HEK293T (cell line): Measurements from ENCODE around the gene ASIC3.
A peak's percentile ranks its signal among the peaks of the same experiment; 100 is the strongest.

Experiments used
- CTCF ChIA-PET: fragments of 350-600 bp; formaldehyde crosslinking; extraction: SDS; loops from one replicate; lab custom pipeline; 2021; ENCODE audit warnings: antibody characterized with exemption, inconsistent platforms; lab: Yijun Ruan, JAX
- POLR2A ChIA-PET: fragments of 350-600 bp; formaldehyde crosslinking; extraction: SDS; loops from one replicate; lab custom pipeline; 2020; ENCODE audit warnings: antibody characterized with exemption, inconsistent platforms; lab: Yijun Ruan, JAX
- DNase-seq: peaks from one replicate; pipeline ENCODE4 v3.0.0; 2012; ENCODE audit warnings: mixed read lengths; ENCODE audit errors: extremely low spot score
- ARNT ChIP-seq: fragments of 450-650 bp; IDR thresholded peaks from 2 replicates; pipeline ENCODE4 v1.6.1; 2017; ENCODE audit warnings: mild to moderate bottlenecking
- BHLHE40 ChIP-seq: fragments of 450-650 bp; IDR thresholded peaks from 2 replicates; pipeline ENCODE4 v1.6.1; 2016; ENCODE audit warnings: mild to moderate bottlenecking, moderate library complexity, borderline replicate concordance
- CTBP1 ChIP-seq: fragments of 450-650 bp; IDR thresholded peaks from 2 replicates; pipeline ENCODE4 v1.6.1; 2016; ENCODE audit warnings: borderline replicate concordance
- ELF4 ChIP-seq: fragments of 450-650 bp; IDR thresholded peaks from 2 replicates; pipeline ENCODE4 v1.6.1; 2017; ENCODE audit warnings: antibody characterized with exemption
- FOXA1 ChIP-seq: fragments of 450-650 bp; IDR thresholded peaks from 2 replicates; pipeline ENCODE4 v1.6.1; 2016; ENCODE audit warnings: mild to moderate bottlenecking
- FOXK2 ChIP-seq: fragments of 450-650 bp; IDR thresholded peaks from 2 replicates; pipeline ENCODE4 v1.6.1; 2016; ENCODE audit warnings: mild to moderate bottlenecking
- FOXM1 ChIP-seq: fragments of 450-650 bp; IDR thresholded peaks from 2 replicates; pipeline ENCODE4 v1.6.1; 2017; ENCODE audit warnings: mild to moderate bottlenecking, borderline replicate concordance
- HDGF ChIP-seq: fragments of 450-650 bp; IDR thresholded peaks from 2 replicates; pipeline ENCODE4 v1.6.1; 2017; ENCODE audit warnings: antibody characterized with exemption, borderline replicate concordance
- L3MBTL2 ChIP-seq: fragments of 450-650 bp; conservative IDR thresholded peaks from 2 replicates; pipeline ENCODE4 v1.6.1; 2016; ENCODE audit warnings: mild to moderate bottlenecking
- LEF1 ChIP-seq: fragments of 450-650 bp; IDR thresholded peaks from 2 replicates; pipeline ENCODE4 v1.6.1; 2017; ENCODE audit warnings: mild to moderate bottlenecking, borderline replicate concordance
- NFRKB ChIP-seq: fragments of 450-650 bp; IDR thresholded peaks from 2 replicates; pipeline ENCODE4 v1.6.1; 2016; ENCODE audit warnings: mild to moderate bottlenecking, moderate library complexity
- SP1 ChIP-seq: fragments of 450-650 bp; IDR thresholded peaks from 2 replicates; pipeline ENCODE4 v1.6.1; 2017
- SUZ12 ChIP-seq: fragments of 450-650 bp; IDR thresholded peaks from 2 replicates; pipeline ENCODE4 v1.6.1; 2016; ENCODE audit warnings: mild to moderate bottlenecking
- TARDBP ChIP-seq: fragments of 450-650 bp; IDR thresholded peaks from 2 replicates; pipeline ENCODE4 v1.6.1; 2016
- ZNF384 ChIP-seq: fragments of 450-650 bp; IDR thresholded peaks from 2 replicates; pipeline ENCODE4 v1.6.1; 2016
- TF ChIP-seq, protein P1 (sequence below): fragments of 450-650 bp; IDR thresholded peaks from 2 replicates; pipeline ENCODE4 v1.6.1; 2016

The ASIC3 gene

GRCh38 chr7:151060416-151061212 lies 12.3 kb downstream of the ASIC3 start:
- ChIA-PET CTCF (interaction anchor here (1.2 to 1.7 kb wide), 2 partner anchors 43 to 51 kb away, joined by 4 read pairs; no protein-coding TSS in a partner anchor), POLR2A (interaction anchor here (0.7 to 4.3 kb wide), 7 partner anchors 17 to 40 kb away, joined by 3 to 38 read pairs (median 8); partner anchors contain the start of genes ABCB8, AGAP3 and FASTK)
- DNase-seq, result no peak
- TF ChIP-seq HDGF (peak; percentile 84; the same call in 1 of the 2 replicates), LEF1 (no peak)

DNA sequence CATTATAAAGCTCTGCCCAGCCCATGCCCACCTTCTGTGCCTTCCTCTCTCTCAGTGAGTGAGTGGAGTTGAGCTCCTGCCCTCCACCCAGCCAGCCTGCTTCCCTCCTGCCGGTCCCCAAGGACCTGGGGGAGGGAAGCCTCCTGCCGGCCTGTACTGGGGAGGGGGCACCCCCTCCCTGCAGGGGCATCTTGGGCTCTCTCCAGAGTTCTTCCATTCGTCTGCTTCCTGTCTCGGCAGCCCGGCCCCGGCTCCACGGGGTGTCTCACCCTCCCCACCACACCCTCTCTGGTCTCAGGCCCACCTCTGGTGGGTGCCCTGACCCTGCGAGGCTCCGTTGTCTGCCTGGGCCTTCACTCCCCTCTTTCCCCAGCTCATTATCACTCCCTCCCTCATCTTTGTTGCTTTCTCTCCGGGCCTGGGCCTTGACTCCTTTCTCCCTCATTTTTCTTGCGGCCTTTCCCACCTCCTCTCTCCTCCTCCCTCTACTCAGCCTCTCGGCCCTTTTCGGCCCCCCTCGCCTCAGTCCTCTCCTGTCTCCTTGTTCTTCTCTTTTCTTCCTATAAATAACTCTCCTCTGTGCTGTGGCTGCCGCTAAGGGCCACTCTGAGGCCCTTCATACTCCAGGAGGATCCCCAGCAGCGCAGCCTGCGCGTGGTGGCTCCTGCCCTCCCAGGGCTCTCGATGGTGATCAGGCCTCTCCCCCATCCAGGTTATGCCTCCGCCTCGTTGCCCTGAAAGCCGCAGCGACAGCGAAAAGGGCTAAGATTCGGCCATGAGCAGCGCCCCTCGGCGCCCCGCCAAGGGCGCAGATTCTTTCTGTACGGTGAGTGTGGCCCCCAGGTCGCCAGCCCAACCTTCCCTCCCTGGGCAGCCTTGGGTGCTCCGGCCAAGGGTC lies 13.1 kb downstream of the ASIC3 start:
- CTCF ChIA-PET, result interaction anchor here (1.7 kb wide), 1 partner anchor 43 kb away, joined by 4 read pairs; no protein-coding TSS in a partner anchor
- POLR2A ChIA-PET, result interaction anchor here (0.7 to 4.3 kb wide), 6 partner anchors 16 to 41 kb away, joined by 3 to 38 read pairs (median 8); partner anchors contain the start of genes ABCB8, FASTK and TMUB1
- TF ChIP-seq HDGF (no peak), L3MBTL2 (no peak), NFRKB (no peak), ARNT (no peak), LEF1 (no peak), TARDBP (no peak), ELF4 (no peak), FOXA1 (no peak), SUZ12 (no peak), BHLHE40 (no peak), CTBP1 (no peak), ZNF384 (no peak), FOXM1 (no peak), FOXK2 (no peak), SP1 (no peak)
- TF ChIP-seq, protein P1, sequence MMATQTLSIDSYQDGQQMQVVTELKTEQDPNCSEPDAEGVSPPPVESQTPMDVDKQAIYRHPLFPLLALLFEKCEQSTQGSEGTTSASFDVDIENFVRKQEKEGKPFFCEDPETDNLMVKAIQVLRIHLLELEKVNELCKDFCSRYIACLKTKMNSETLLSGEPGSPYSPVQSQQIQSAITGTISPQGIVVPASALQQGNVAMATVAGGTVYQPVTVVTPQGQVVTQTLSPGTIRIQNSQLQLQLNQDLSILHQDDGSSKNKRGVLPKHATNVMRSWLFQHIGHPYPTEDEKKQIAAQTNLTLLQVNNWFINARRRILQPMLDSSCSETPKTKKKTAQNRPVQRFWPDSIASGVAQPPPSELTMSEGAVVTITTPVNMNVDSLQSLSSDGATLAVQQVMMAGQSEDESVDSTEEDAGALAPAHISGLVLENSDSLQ, result no peak
- DNase-seq, result no peak

DNA sequence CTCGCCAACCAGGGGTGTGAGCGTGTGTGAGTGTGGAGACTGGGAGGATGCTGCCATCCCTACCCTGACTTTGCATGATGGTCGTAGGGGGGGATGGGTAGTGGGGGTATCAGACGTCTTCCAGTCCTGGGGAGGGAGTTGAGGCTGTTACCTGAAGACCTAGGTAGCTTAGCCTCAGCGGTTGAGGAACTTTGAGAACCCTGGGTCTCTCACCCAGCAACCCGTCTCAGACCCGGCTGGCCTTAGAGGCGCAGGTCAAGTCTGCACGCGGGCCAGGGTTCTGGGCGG lies 13.7 kb downstream of the ASIC3 start:
- POLR2A ChIA-PET, result interaction anchor here (1.5 to 1.9 kb wide), 2 partner anchors 19 to 21 kb away, joined by 5 to 8 read pairs; partner anchors contain the start of genes FASTK and TMUB1
- TF ChIP-seq, protein P1, result no peak
- TF ChIP-seq ZNF384 (no peak), CTBP1 (no peak)
- CTCF ChIA-PET, result no interaction called here
- no peak for DNase-seq

GRCh38 chr7:151062399-151063211 lies 14.3 kb downstream of the ASIC3 start:
- TF ChIP-seq SP1 (no peak), FOXM1 (no peak), HDGF (no peak), LEF1 (no peak), NFRKB (no peak), FOXA1 (no peak)
- TF ChIP-seq, protein P1, result no peak
- ChIA-PET CTCF (no interaction called here), POLR2A (interaction anchor here (0.9 to 1.9 kb wide), 5 partner anchors 10 to 33 kb away, joined by 3 to 8 read pairs (median 4); partner anchors contain the start of genes FASTK and TMUB1)
- peak; percentile 57 for DNase-seq

- POLR2A ChIA-PET, result interaction anchor here (0.9 to 1.9 kb wide), 5 partner anchors 10 to 34 kb away, joined by 3 to 8 read pairs (median 4); partner anchors contain the start of genes FASTK and TMUB1
- CTCF ChIA-PET, result no interaction called here
- DNase-seq, result no peak
- TF ChIP-seq FOXM1 (no peak), LEF1 (no peak), CTBP1 (no peak), L3MBTL2 (no peak), FOXK2 (no peak), NFRKB (no peak), ZNF384 (no peak), SUZ12 (no peak), HDGF (no peak), FOXA1 (no peak), TARDBP (no peak), SP1 (no peak), BHLHE40 (no peak), ARNT (no peak), ELF4 (no peak)
- TF ChIP-seq, protein P1, result no peak
These were observed 14.9 kb downstream of the ASIC3 start for GRCh38 chr7:151063212-151063561.
